Skeletal muscle satellite cell (primary cell): ENCODE measurements around the gene KLKB1.
"Not testable (repeated sequence)": the region's sequence is repeated elsewhere in the genome, so short reads cannot be mapped to it uniquely, and the experiment has no call there.

ENCODE experiments used
- H3K27me3 ChIP-seq: 2 replicates; pipeline ENCODE4 v1.7.0; 2013; ENCODE audit warnings: low read length; ENCODE audit not compliant: control insufficient read depth, insufficient read depth
- H3K36me3 ChIP-seq: 2 replicates; pipeline ENCODE4 v1.7.0; 2013; ENCODE audit warnings: mild to moderate bottlenecking, control low read depth, low read length; ENCODE audit not compliant: insufficient read depth
- H3K4me1 ChIP-seq: 2 replicates; pipeline ENCODE4 v1.7.0; 2013; ENCODE audit warnings: low read length; ENCODE audit not compliant: control insufficient read depth, insufficient read depth
- H3K4me2 ChIP-seq: 2 replicates; pipeline ENCODE4 v1.7.0; 2013; ENCODE audit warnings: mild to moderate bottlenecking, low read length
- H3K4me3 ChIP-seq: 2 replicates; pipeline ENCODE4 v1.7.0; 2013; ENCODE audit warnings: low read length
- H3K9ac ChIP-seq: 2 replicates; pipeline ENCODE4 v1.7.0; 2013; ENCODE audit warnings: mild to moderate bottlenecking, low read depth, low read length, moderate library complexity
- H3K9me3 ChIP-seq: replicated peaks from 2 replicates; pipeline ENCODE4 v1.7.0; 2013; ENCODE audit warnings: mild to moderate bottlenecking, control low read depth, low read length

Gene KLKB1

GRCh38 chr4:186228514-186228894 lies 1.2 kb downstream of the KLKB1 start:
- H3K9me3 ChIP-seq, result no peaks in the 10 kb centered on the region
- no peaks in the 10 kb centered on the region for H3K27me3 ChIP-seq
- no peaks in the 10 kb centered on the region for H3K36me3 ChIP-seq
- no peak overlapping the region for H3K9ac ChIP-seq
- H3K4me1 ChIP-seq, result no peaks in the 10 kb centered on the region
- H3K4me3 ChIP-seq, result no peak overlapping the region
- H3K4me2 ChIP-seq, result no peak overlapping the region

- Histone ChIP-seq H3K27me3 (no peaks in the 10 kb centered on the region), H3K9me3 (no peaks in the 10 kb centered on the region), H3K36me3 (no peaks in the 10 kb centered on the region), H3K4me2 (no peak overlapping the region), H3K9ac (no peak overlapping the region), H3K4me3 (no peak overlapping the region), H3K4me1 (no peaks in the 10 kb centered on the region)
These were observed 7.1 kb downstream of the KLKB1 start for GRCh38 chr4:186234367-186234766.

GRCh38 chr4:186236126-186236525 lies 8.8 kb downstream of the KLKB1 start:
- Histone ChIP-seq H3K9ac (no peak overlapping the region), H3K9me3 (no peaks in the 10 kb centered on the region), H3K4me1 (no peaks in the 10 kb centered on the region), H3K4me2 (no peak overlapping the region), H3K27me3 (no peaks in the 10 kb centered on the region), H3K4me3 (no peak overlapping the region), H3K36me3 (no peaks in the 10 kb centered on the region)

GRCh38 chr4:186240452-186240847 lies 13.1 kb downstream of the KLKB1 start:
- no peak overlapping the region for H3K4me3 ChIP-seq
- H3K4me2 ChIP-seq, result no peak overlapping the region
- no peak overlapping the region for H3K9ac ChIP-seq
- no peaks in the 10 kb centered on the region for H3K36me3 ChIP-seq
- H3K4me1 ChIP-seq, result no peaks in the 10 kb centered on the region
- H3K9me3 ChIP-seq, result no peaks in the 10 kb centered on the region
- H3K27me3 ChIP-seq, result no peaks in the 10 kb centered on the region

- Histone ChIP-seq H3K27me3 (no peaks in the 10 kb centered on the region), H3K36me3 (no peaks in the 10 kb centered on the region)
These were observed 13.7 kb downstream of the KLKB1 start for GRCh38 chr4:186240848-186241491.

GRCh38 chr4:186241616-186242015 lies 14.3 kb downstream of the KLKB1 start:
- Histone ChIP-seq H3K27me3 (no peaks in the 10 kb centered on the region), H3K36me3 (no peaks in the 10 kb centered on the region), H3K4me2 (no peak overlapping the region), H3K4me3 (no peak overlapping the region), H3K9me3 (no peaks in the 10 kb centered on the region), H3K9ac (no peak overlapping the region), H3K4me1 (no peaks in the 10 kb centered on the region)

More at GRCh38 chr4:186240848-186241491, 13.7 kb downstream of the KLKB1 start:
- Histone ChIP-seq H3K4me2 (no peak overlapping the region), H3K4me3 (no peak overlapping the region), H3K9me3 (no peaks in the 10 kb centered on the region), H3K4me1 (no peaks in the 10 kb centered on the region), H3K9ac (no peak overlapping the region)

GRCh38 chr4:186242031-186242430 lies 14.7 kb downstream of the KLKB1 start:
- not testable (repeated sequence) for H3K4me1 ChIP-seq, H3K4me3 ChIP-seq, H3K9me3 ChIP-seq, H3K36me3 ChIP-seq, H3K9ac ChIP-seq, H3K27me3 ChIP-seq, H3K4me2 ChIP-seq

GRCh38 chr4:186243331-186243730 lies 16.0 kb downstream of the KLKB1 start:
- no peak overlapping the region for H3K4me3 ChIP-seq
- no peaks in the 10 kb centered on the region for H3K36me3 ChIP-seq
- no peaks in the 10 kb centered on the region for H3K9me3 ChIP-seq
- no peaks in the 10 kb centered on the region for H3K27me3 ChIP-seq
- H3K4me1 ChIP-seq, result no peaks in the 10 kb centered on the region
- no peak overlapping the region for H3K4me2 ChIP-seq
- no peak overlapping the region for H3K9ac ChIP-seq

GRCh38 chr4:186244835-186245234 lies 17.5 kb downstream of the KLKB1 start:
- Histone ChIP-seq H3K36me3 (no peaks in the 10 kb centered on the region), H3K4me1 (no peaks in the 10 kb centered on the region), H3K4me2 (no peak overlapping the region), H3K27me3 (no peaks in the 10 kb centered on the region), H3K4me3 (no peak overlapping the region), H3K9me3 (no peaks in the 10 kb centered on the region), H3K9ac (no peak overlapping the region)

- H3K4me2 ChIP-seq, H3K36me3 ChIP-seq, H3K4me3 ChIP-seq, H3K4me1 ChIP-seq, H3K9ac ChIP-seq, H3K9me3 ChIP-seq, H3K27me3 ChIP-seq: not testable (repeated sequence)
These were observed 19.9 kb downstream of the KLKB1 start for GRCh38 chr4:186247062-186247752.

GRCh38 chr4:186248643-186249042 lies 21.3 kb downstream of the KLKB1 start:
- no peak overlapping the region for H3K4me3 ChIP-seq
- H3K4me2 ChIP-seq, result no peak overlapping the region
- no peaks in the 10 kb centered on the region for H3K27me3 ChIP-seq
- H3K9ac ChIP-seq, result no peak overlapping the region
- no peaks in the 10 kb centered on the region for H3K36me3 ChIP-seq
- H3K9me3 ChIP-seq, result no peaks in the 10 kb centered on the region
- H3K4me1 ChIP-seq, result no peaks in the 10 kb centered on the region
